GM19238 (cell line): ENCODE data around the gene KRT1.
"Not testable (repeated sequence)": the region's sequence is repeated elsewhere in the genome, so short reads cannot be mapped to it uniquely, and the experiment has no call there.

Experiments
- DNase-seq: peaks from one replicate; pipeline ENCODE4 v3.0.0; 2011; ENCODE audit warnings: low spot score; ENCODE audit not compliant: insufficient read length

KRT1 gene

GRCh38 chr12:52680363-52680762 lies at the start of gene KRT1:
TSS of gene KRT1 (minus strand) at chr12:52680407. CDS start at chr12:52680348, 59 bp downstream.
- DNase-seq = no peak

GRCh38 chr12:52729147-52729546 lies 48.9 kb upstream of the KRT1 start:
- no peak for DNase-seq

GRCh38 chr12:52728374-52728773 lies 48.2 kb upstream of the KRT1 start:
- DNase-seq = no peak

GRCh38 chr12:52727037-52727436 lies 46.8 kb upstream of the KRT1 start:
- no peak for DNase-seq

- DNase-seq = no peak
Observed at GRCh38 chr12:52726451-52726850, 46.2 kb upstream of the KRT1 start.

GRCh38 chr12:52724384-52724783 lies 44.2 kb upstream of the KRT1 start:
- DNase-seq = no peak

GRCh38 chr12:52722680-52723079 lies 42.5 kb upstream of the KRT1 start:
- DNase-seq = no peak

GRCh38 chr12:52721838-52722470 lies 41.7 kb upstream of the KRT1 start:
- DNase-seq = no peak

- no peak for DNase-seq
Observed at GRCh38 chr12:52720365-52720886, 40.2 kb upstream of the KRT1 start.

- DNase-seq = no peak
Observed at GRCh38 chr12:52716061-52716460, 35.9 kb upstream of the KRT1 start.

GRCh38 chr12:52715416-52715815 lies 35.2 kb upstream of the KRT1 start:
- no peak for DNase-seq

- DNase-seq = no peak
Observed at GRCh38 chr12:52714887-52715281, 34.7 kb upstream of the KRT1 start.

- no peak for DNase-seq
Observed at GRCh38 chr12:52713960-52714886, 34.0 kb upstream of the KRT1 start.

- DNase-seq = not testable (repeated sequence)
Observed at GRCh38 chr12:52712122-52712521, 31.9 kb upstream of the KRT1 start.

- no peak for DNase-seq
Observed at GRCh38 chr12:52710730-52711129, 30.5 kb upstream of the KRT1 start.

- no peak for DNase-seq
Observed at GRCh38 chr12:52708010-52708409, 27.8 kb upstream of the KRT1 start.

GRCh38 chr12:52704464-52704863 lies 24.3 kb upstream of the KRT1 start:
- DNase-seq = no peak

GRCh38 chr12:52703878-52704277 lies 23.7 kb upstream of the KRT1 start:
- DNase-seq = no peak

GRCh38 chr12:52703424-52703823 lies 23.2 kb upstream of the KRT1 start, which contains the start of gene KRT77:
TSS of gene KRT77 (minus strand) at chr12:52703524. CDS start at chr12:52703434, 90 bp downstream.
- no peak for DNase-seq

GRCh38 chr12:52702338-52702737 lies 22.1 kb upstream of the KRT1 start:
- DNase-seq = no peak

- DNase-seq = no peak
Observed at GRCh38 chr12:52701281-52701680, 21.1 kb upstream of the KRT1 start.

GRCh38 chr12:52699960-52700359 lies 19.8 kb upstream of the KRT1 start:
- no peak for DNase-seq
